ENCODE results near the gene GAN. TPM values are rescaled to one million over a fixed set of nuclear protein-coding genes. Genes with fewer than 3 reads are reported as not detected.

GAN gene
- total and polyA plus RNA-seq, 2 of the 4 experiments (the other 2 are of a cell fraction): 1.1 to 5.7 TPM

- no peak overlapping the region for H3K27ac ChIP-seq (ENCODE audit: insufficient read depth, low read length)
- peaks cover 15% of the 10 kb centered on the region for H3K9me3 ChIP-seq (ENCODE audit: control insufficient read depth, insufficient read depth, low read length)
- H3K9me1 ChIP-seq (ENCODE audit: insufficient read depth, low read length): no peaks in the 10 kb centered on the region
- no peaks in the 10 kb centered on the region for H3K4me1 ChIP-seq (ENCODE audit: control insufficient read depth, insufficient read depth, low read length)
- H4K5ac ChIP-seq (ENCODE audit: low read depth, low read length): no peak overlapping the region
- TF ChIP-seq ELK1 (IDR thresholded peaks at IDR 0.05; ENCODE audit: borderline replicate concordance, low read depth, low read length) (no peak), USF2 (IDR thresholded peaks at IDR 0.05; ENCODE audit: low read depth, low read length) (no peak), SMC3 (IDR thresholded peaks at IDR 0.05; ENCODE audit: low read depth, low read length) (no peak), POLR2A (IDR thresholded peaks at IDR 0.05; ENCODE audit: low read depth, low read length) (no peak), CTCF (conservative IDR thresholded peaks at IDR 0.05; ENCODE audit: low read depth, low read length) (no peak), FOS (IDR thresholded peaks at IDR 0.05; ENCODE audit: low read depth, low read length) (no peak), BHLHE40 (IDR thresholded peaks at IDR 0.05; ENCODE audit: low read depth, low read length) (no peak), MAZ (IDR thresholded peaks at IDR 0.05; ENCODE audit: borderline replicate concordance, low read depth, low read length) (no peak), RAD21 (IDR thresholded peaks at IDR 0.05; ENCODE audit: low read length) (no peak)
- in situ Hi-C loops (cut with MboI; ENCODE audit: low sequenced_read_pairs) (no loop called here), intact Hi-C loops (cut with micrococcal nuclease) (no loop called here), dilution Hi-C loops (cut with HindIII; ENCODE audit: low sequenced_read_pairs, unreplicated experiment) (no loop called here)
- no peak overlapping the region for H2BK5ac ChIP-seq (ENCODE audit: low read depth, low read length, poor library complexity, severe bottlenecking)
- no peak overlapping the region for H3K4me2 ChIP-seq (ENCODE audit: low read depth, low read length)
- H2BK20ac ChIP-seq (ENCODE audit: low read depth, low read length): no peak overlapping the region
- H2AK5ac ChIP-seq (ENCODE audit: low read depth, low read length): no peak overlapping the region
- H4K20me1 ChIP-seq (ENCODE audit: insufficient read depth, low read length): no peaks in the 10 kb centered on the region
- no peaks in the 10 kb centered on the region for H3K27me3 ChIP-seq (ENCODE audit: control insufficient read depth, insufficient read depth, low read length)
- H3K9ac ChIP-seq (ENCODE audit: low read depth, low read length): no peak overlapping the region
- H4K8ac ChIP-seq (ENCODE audit: low read depth in 2 of 2, low read length in 2 of 2): no peak overlapping the region
- H2AK9ac ChIP-seq (replicated peaks; ENCODE audit: low read depth, low read length, poor library complexity): no peak overlapping the region
- ATAC-seq (ENCODE audit: low read depth): no peak
- BruUV-seq (replicated peaks): no TSS peak
- no peak overlapping the region for H2BK120ac ChIP-seq (ENCODE audit: low read depth, low read length)
- H3K4ac ChIP-seq (ENCODE audit: low read depth, low read length): no peak overlapping the region
- H3K4me3 ChIP-seq (ENCODE audit: insufficient read depth, low read depth, low read length): no peak overlapping the region
- no peak overlapping the region for H3K23ac ChIP-seq (ENCODE audit: low read depth, low read length)
- no peaks in the 10 kb centered on the region for H3K36me3 ChIP-seq (ENCODE audit: control insufficient read depth, insufficient read depth, low read length)
- H2BK15ac ChIP-seq (ENCODE audit: low read depth, low read length): no peak overlapping the region
- no CpG with 5 or more reads among the region's 4 CpGs for WGBS, 2 experiments (ENCODE audit: extremely low coverage in 2 of 2, insufficient read length in 1 of 2)
- CTCF ChIA-PET: interaction anchor here (0.6 to 0.7 kb wide), 2 partner anchors 61 to 314 kb away, joined by 3 to 4 read pairs; no protein-coding TSS in a partner anchor
- peaks cover 12 to 13% of the 10 kb centered on the region in 2 experiments; a peak in 3 of 4 replicates for H3K79me1 ChIP-seq (ENCODE audit: low read depth in 1 of 2, low read length in 2 of 2)
- H3K14ac ChIP-seq (replicated peaks; ENCODE audit: low read depth, low read length): no peak overlapping the region
- H3K56ac ChIP-seq (ENCODE audit: extremely low read depth, insufficient read depth, low read length): no peak overlapping the region
- H2AFZ ChIP-seq (replicated peaks; ENCODE audit: low read length, poor library complexity): no peak overlapping the region
- no peak overlapping the region for H3K18ac ChIP-seq (ENCODE audit: low read depth, low read length)
- POLR2A ChIA-PET (ENCODE audit: unreplicated experiment): no interaction called here
- H4K91ac ChIP-seq (ENCODE audit: insufficient read depth, low read depth, low read length): no peak overlapping the region
- DNase-seq: peak; percentile 15
These were observed 35.0 kb downstream of the GAN start for GRCh38 chr16:81349608-81350305.

Measured in IMR-90 (cell line).